K562 (cell line): ENCODE data around the gene CD52. TPM values are rescaled to one million over a fixed set of nuclear protein-coding genes. Genes with fewer than 3 reads are reported as not detected.
A peak's percentile ranks its signal among the peaks of the same experiment; 100 is the strongest.

Experiments used
- ARID2 ChIP-seq: fragments of 450-650 bp; IDR thresholded peaks from 2 replicates; pipeline ENCODE4 v1.6.1; 2017; ENCODE audit warnings: antibody characterized with exemption, mild to moderate bottlenecking
- E4F1 ChIP-seq: fragments of 250-450 bp; sonication (Bioruptor Pico); IDR thresholded peaks from 2 replicates; pipeline ENCODE4 v1.5.0; 2021; ENCODE audit warnings: mild to moderate bottlenecking, borderline replicate concordance
- HDAC2 ChIP-seq: fragments of 450-650 bp; IDR thresholded peaks from 2 replicates; pipeline ENCODE4 v1.6.1; 2016; ENCODE audit warnings: mild to moderate bottlenecking
- HIVEP1 ChIP-seq: fragments of 250-450 bp; sonication (Bioruptor Pico); IDR thresholded peaks from 2 replicates; pipeline ENCODE4 v1.4.0; 2020; ENCODE audit warnings: mild to moderate bottlenecking
- KDM1A ChIP-seq, 2 experiments: fragments of 450-650 bp; IDR thresholded peaks; 2 replicates each; pipeline ENCODE4 v1.6.1; 2016; ENCODE audit warnings: mild to moderate bottlenecking in 2 of 2
- NR4A1 ChIP-seq, 2 experiments: fragments of 250-450 bp in 1 of 2; fragments of 450-650 bp in 1 of 2; sonication (Bioruptor Pico) in 1 of 2; IDR thresholded peaks; 2 replicates each; pipeline versions ENCODE4 v1.4.0 to v1.6.1; 2016 to 2020; ENCODE audit warnings: mild to moderate bottlenecking in 2 of 2, missing compliant biosample characterization in 1 of 2, missing genetic modification characterization in 1 of 2, moderate library complexity in 1 of 2
- RBM34 ChIP-seq: fragments of 200-400 bp; formaldehyde crosslinking; IDR thresholded peaks from 2 replicates; pipeline ENCODE4 v1.6.1; 2018; ENCODE audit warnings: low read length, borderline replicate concordance; ENCODE audit not compliant: insufficient read depth
- THRB ChIP-seq: fragments of 450-650 bp; formaldehyde crosslinking; conservative IDR thresholded peaks from 2 replicates; pipeline ENCODE4 v1.4.0; 2022; ENCODE audit warnings: mild to moderate bottlenecking, missing genetic modification characterization
- ZNF277 ChIP-seq: fragments of 250-450 bp; sonication (Bioruptor Pico); IDR thresholded peaks from 2 replicates; pipeline ENCODE4 v1.8.0; 2022; ENCODE audit warnings: inconsistent platforms, mild to moderate bottlenecking, moderate library complexity, borderline replicate concordance
- polyA plus RNA-seq, 8 experiments: library from polyadenylated mRNA; depleted of rRNA in 4 of 8; stranded (reverse) in 5 of 8; unstranded in 3 of 8; fragments of >200 nt; fragmentation: Nextera tagmentation in 2 of 8; fragmentation: Illumina TruSeq in 1 of 8; extraction: Ambion mirVana in 2 of 8; extraction: Trizol in 1 of 8; gene quantifications; 2 replicates each; pipeline versions ENCODE4 v1.2.1 to v1.2.3, GENCODE V29; 2011 to 2014; ENCODE audit warnings: inconsistent platforms in 1 of 8, missing spikeins in 1 of 8
- total RNA-seq, 7 experiments: library from RNA; depleted of rRNA in 6 of 7; stranded (reverse); fragments of >200 nt in 6 of 7; fragmentation: Illumina TruSeq in 2 of 7; extraction: Trizol in 2 of 7; gene quantifications; 2 replicates each; pipeline versions ENCODE4 v1.2.1 to v1.2.3, GENCODE V29; 2011 to 2021; ENCODE audit warnings: low replicate concordance in 1 of 7
- TF ChIP-seq, protein P1 (sequence below), 2 experiments: fragments of 450-650 bp; IDR thresholded peaks; 2 replicates each; pipeline ENCODE4 v1.6.1; 2018; ENCODE audit warnings: mild to moderate bottlenecking in 2 of 2, low read depth in 1 of 2; ENCODE audit not compliant: partially characterized antibody in 2 of 2
- TF ChIP-seq, protein P2 (sequence below): sonication (generic); formaldehyde crosslinking; IDR thresholded peaks from 2 replicates; pipeline ENCODE4 v1.8.0; 2022; ENCODE audit warnings: mild to moderate bottlenecking, missing genetic modification reagents, borderline replicate concordance
- TF ChIP-seq, protein P3 (sequence below): fragments of 450-650 bp; IDR thresholded peaks from 2 replicates; pipeline ENCODE4 v1.6.1; 2014; ENCODE audit warnings: low read depth, mild to moderate bottlenecking, moderate library complexity, borderline replicate concordance

The CD52 gene
- total and polyA plus RNA-seq, 9 of the 15 experiments (the other 6 are each of a cell fraction or from before 2014, with no cell fraction given), result 34.9 to 488 (median 173) TPM

DNA sequence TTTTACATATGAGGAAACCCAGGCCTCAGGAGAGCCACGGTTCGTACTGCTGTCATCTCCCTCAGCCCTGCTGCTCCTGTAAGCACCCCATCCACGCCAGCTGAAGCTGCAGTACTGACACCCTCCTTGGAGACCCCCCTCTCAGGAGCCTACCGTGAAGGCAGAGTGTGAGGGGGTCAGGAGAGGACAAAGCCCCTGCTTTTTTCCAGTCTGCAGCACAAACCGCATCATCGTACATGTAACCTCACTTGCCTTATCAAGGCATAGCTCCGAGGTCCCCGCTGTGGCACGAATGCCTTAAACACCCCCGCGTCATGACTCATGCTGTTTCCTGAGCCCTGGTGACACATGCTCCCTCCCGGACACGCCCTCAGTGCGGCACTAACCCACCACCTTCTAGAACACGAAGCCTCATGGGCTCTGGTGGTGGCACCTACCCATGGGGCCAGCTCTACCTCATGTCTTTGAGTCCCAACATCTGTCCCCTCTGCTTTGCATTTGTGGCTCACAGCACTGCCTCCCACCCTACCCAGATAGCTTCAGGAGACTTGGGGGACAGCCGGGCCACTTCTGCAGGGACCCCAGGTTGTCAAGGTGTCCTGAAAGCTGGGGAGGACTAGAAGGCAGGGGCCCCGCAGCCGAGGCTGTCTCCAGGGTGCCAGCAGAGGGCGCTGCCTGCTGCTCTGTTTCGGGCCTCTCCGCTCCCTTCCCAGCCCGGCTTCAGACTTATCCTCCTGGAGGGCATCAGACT lies 33.0 kb upstream of the CD52 start (continued):
- TF ChIP-seq, protein P1, sequence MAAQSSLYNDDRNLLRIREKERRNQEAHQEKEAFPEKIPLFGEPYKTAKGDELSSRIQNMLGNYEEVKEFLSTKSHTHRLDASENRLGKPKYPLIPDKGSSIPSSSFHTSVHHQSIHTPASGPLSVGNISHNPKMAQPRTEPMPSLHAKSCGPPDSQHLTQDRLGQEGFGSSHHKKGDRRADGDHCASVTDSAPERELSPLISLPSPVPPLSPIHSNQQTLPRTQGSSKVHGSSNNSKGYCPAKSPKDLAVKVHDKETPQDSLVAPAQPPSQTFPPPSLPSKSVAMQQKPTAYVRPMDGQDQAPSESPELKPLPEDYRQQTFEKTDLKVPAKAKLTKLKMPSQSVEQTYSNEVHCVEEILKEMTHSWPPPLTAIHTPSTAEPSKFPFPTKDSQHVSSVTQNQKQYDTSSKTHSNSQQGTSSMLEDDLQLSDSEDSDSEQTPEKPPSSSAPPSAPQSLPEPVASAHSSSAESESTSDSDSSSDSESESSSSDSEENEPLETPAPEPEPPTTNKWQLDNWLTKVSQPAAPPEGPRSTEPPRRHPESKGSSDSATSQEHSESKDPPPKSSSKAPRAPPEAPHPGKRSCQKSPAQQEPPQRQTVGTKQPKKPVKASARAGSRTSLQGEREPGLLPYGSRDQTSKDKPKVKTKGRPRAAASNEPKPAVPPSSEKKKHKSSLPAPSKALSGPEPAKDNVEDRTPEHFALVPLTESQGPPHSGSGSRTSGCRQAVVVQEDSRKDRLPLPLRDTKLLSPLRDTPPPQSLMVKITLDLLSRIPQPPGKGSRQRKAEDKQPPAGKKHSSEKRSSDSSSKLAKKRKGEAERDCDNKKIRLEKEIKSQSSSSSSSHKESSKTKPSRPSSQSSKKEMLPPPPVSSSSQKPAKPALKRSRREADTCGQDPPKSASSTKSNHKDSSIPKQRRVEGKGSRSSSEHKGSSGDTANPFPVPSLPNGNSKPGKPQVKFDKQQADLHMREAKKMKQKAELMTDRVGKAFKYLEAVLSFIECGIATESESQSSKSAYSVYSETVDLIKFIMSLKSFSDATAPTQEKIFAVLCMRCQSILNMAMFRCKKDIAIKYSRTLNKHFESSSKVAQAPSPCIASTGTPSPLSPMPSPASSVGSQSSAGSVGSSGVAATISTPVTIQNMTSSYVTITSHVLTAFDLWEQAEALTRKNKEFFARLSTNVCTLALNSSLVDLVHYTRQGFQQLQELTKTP (IDR thresholded peaks at IDR 0.05; ENCODE audit: low read depth in 1 of 2, partially characterized antibody in 2 of 2), result peak in 1 of 2 experiments; percentile 67
- TF ChIP-seq ZNF277 (CRISPR knock-in tag) (no peak), NR4A1 (CRISPR knock-in tag; IDR thresholded peaks at IDR 0.05) (no peak), NR4A1 (tag; IDR thresholded peaks at IDR 0.05) (peak; percentile 59; the same call in 1 of the 2 replicates), ARID2 (no peak), E4F1 (no peak), HIVEP1 (CRISPR knock-in tag) (no peak), HDAC2 (peak; percentile 96), THRB (CRISPR knock-in tag) (peak; percentile 8; the same call in 1 of the 2 replicates), RBM34 (no peak), KDM1A (IDR thresholded peaks at IDR 0.05) (peak; percentile 41 to 75; a peak in 3 of 4 replicates)
- TF ChIP-seq, protein P2, sequence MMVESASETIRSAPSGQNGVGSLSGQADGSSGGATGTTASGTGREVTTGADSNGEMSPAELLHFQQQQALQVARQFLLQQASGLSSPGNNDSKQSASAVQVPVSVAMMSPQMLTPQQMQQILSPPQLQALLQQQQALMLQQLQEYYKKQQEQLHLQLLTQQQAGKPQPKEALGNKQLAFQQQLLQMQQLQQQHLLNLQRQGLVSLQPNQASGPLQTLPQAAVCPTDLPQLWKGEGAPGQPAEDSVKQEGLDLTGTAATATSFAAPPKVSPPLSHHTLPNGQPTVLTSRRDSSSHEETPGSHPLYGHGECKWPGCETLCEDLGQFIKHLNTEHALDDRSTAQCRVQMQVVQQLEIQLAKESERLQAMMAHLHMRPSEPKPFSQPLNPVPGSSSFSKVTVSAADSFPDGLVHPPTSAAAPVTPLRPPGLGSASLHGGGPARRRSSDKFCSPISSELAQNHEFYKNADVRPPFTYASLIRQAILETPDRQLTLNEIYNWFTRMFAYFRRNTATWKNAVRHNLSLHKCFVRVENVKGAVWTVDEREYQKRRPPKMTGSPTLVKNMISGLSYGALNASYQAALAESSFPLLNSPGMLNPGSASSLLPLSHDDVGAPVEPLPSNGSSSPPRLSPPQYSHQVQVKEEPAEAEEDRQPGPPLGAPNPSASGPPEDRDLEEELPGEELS (CRISPR knock-in tag), result peak; percentile 96; the same call in 1 of the 2 replicates
- TF ChIP-seq, protein P3, sequence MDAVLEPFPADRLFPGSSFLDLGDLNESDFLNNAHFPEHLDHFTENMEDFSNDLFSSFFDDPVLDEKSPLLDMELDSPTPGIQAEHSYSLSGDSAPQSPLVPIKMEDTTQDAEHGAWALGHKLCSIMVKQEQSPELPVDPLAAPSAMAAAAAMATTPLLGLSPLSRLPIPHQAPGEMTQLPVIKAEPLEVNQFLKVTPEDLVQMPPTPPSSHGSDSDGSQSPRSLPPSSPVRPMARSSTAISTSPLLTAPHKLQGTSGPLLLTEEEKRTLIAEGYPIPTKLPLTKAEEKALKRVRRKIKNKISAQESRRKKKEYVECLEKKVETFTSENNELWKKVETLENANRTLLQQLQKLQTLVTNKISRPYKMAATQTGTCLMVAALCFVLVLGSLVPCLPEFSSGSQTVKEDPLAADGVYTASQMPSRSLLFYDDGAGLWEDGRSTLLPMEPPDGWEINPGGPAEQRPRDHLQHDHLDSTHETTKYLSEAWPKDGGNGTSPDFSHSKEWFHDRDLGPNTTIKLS, result peak; percentile 85; the same call in 1 of the 2 replicates
